ENCODE data around the gene ZNF574.

DNA sequence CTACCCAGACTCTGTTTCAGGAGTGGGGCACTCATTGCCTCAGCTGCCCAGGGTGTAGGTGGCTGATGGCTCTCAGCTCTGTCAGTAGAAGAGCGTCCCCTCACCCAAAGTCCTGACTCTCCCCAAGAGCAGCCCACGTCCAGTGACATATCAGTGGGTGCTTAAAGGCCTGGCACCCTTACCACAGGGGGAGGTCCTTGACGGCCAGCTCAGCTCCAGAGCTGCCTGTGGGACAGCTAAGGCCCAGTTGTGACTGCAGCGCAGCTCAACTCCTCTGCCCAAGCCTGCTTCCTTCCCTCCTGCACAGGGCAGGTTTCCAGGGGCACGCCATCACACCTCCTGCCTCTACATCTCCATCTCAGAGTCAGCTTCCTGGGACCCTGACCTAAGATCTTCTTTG lies 38.3 kb upstream of the ZNF574 start:
- TF ChIP-seq POLR2A (IDR thresholded peaks at IDR 0.05) (no peak), EP300 (IDR thresholded peaks at IDR 0.05) (no peak)
- TF ChIP-seq, protein P1, sequence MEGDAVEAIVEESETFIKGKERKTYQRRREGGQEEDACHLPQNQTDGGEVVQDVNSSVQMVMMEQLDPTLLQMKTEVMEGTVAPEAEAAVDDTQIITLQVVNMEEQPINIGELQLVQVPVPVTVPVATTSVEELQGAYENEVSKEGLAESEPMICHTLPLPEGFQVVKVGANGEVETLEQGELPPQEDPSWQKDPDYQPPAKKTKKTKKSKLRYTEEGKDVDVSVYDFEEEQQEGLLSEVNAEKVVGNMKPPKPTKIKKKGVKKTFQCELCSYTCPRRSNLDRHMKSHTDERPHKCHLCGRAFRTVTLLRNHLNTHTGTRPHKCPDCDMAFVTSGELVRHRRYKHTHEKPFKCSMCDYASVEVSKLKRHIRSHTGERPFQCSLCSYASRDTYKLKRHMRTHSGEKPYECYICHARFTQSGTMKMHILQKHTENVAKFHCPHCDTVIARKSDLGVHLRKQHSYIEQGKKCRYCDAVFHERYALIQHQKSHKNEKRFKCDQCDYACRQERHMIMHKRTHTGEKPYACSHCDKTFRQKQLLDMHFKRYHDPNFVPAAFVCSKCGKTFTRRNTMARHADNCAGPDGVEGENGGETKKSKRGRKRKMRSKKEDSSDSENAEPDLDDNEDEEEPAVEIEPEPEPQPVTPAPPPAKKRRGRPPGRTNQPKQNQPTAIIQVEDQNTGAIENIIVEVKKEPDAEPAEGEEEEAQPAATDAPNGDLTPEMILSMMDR (IDR thresholded peaks at IDR 0.05) = no peak
